Measurements from ENCODE around the gene LEKR1.
"Not testable (repeated sequence)": the region's sequence is repeated elsewhere in the genome, so short reads cannot be mapped to it uniquely, and the experiment has no call there.

LEKR1 gene

DNA sequence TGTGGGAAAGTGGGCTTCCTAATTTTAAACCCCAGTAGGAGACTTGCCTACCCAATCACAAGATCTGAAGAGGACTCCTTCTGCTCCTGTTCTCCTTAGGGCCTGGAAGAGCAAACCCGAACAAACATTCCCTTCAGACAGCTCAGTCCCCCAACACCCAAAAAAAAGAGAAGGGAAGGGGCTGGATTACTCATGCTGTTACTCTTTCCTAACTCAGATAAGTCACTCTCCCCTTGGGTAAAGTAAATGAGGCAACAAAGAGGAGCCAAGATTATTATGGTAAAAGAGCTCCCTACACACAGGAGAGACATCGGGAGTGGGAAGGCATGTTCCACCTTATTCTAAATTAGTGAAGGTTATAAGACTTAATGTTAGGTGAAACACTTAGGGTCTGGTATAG, 18.1 kb upstream of the LEKR1 start:
- no peak for DNase-seq (ENCODE audit: low read depth)

DNA sequence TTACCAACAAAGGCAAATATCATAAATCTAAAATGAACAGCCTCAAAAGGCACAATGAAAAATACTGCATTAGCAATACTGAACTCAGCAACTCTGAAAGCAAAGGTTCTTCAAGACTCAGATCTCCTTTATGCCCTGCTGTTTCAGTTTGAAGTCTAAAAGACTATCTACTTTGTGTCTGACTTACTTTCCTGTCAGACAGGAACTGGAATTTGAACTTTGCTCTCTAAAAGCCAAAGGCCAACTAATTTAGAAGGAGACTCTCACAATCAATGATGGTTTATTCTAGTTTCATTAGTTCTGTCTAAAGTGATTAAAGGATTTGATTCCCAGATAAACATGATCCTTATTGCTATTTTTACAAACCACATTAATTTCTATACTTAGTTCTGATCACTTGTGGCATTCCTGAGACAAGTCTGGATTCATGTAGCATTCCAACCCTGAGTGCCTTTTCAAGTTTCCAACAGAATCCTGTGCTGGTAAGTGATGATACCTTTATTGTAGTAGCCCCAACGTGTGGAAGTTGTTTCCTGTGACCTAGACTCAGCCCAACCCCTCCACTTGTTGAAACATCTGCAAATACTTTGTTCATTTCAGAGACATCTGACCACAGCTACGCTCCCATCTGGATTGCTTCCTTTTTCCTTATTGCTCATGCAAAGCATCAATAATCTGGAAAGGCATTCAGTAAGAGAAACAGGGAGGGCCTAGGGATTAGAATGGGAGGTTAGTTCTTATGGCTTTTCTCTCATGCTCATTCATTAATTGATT, 14.9 kb upstream of the LEKR1 start:
- DNase-seq (ENCODE audit: low read depth): no peak

DNA sequence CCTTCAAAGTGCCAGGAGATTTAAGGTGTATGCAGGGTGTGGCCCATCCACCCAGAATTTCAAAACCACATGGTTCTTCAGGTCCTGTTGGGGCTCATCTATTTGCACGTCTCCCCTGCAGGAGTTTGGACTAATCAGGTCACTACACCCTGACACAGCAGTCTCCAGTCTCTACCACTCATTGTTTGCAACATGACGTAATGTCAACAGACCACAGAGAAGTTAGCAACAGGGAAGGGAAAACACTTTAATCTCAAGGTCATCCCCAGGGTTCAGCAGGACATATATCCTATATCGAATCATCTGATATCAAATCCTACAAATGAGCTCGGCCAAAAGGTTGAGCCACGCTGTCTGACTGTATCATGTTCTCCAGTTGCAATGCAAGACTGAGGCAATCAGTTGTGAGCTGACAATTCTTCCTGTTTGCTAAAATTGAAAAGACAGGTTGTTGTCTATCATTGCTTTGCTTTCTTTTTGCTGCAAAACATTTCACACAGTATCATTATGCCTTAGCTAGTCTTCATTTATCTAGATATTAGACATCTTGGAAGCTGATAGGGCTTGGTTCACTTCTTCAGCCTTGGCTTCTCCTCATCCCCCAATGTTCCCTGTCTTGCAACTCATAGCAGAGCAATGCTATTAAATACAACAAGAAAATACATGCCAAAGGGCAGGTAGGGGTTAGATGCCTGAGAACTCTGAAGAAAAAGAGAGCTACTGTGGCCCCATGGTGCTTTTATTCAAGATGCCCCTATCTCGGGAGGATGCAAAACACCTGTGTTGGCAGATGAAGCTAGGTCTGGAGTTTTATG, 13.4 kb upstream of the LEKR1 start:
- DNase-seq (ENCODE audit: low read depth): no peak

DNA sequence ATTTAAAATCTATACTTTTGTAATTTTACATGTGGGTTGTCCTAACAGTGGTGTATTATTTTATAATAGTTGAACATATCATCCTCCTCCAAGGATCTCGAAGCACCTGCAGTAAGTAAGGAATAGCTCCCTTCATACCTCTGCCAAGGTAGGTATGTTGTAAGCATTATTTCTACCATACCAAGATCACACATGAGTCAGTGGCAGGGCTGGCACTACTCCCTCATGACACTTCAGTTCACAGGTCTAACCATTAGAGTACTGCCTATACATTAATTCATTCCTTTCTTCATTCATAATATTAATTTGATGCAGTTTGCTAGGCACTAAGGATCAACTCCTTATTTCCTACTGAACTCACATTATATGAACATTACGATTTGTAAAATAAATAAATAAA, 11.9 kb upstream of the LEKR1 start:
- no peak for DNase-seq (ENCODE audit: low read depth)

DNA sequence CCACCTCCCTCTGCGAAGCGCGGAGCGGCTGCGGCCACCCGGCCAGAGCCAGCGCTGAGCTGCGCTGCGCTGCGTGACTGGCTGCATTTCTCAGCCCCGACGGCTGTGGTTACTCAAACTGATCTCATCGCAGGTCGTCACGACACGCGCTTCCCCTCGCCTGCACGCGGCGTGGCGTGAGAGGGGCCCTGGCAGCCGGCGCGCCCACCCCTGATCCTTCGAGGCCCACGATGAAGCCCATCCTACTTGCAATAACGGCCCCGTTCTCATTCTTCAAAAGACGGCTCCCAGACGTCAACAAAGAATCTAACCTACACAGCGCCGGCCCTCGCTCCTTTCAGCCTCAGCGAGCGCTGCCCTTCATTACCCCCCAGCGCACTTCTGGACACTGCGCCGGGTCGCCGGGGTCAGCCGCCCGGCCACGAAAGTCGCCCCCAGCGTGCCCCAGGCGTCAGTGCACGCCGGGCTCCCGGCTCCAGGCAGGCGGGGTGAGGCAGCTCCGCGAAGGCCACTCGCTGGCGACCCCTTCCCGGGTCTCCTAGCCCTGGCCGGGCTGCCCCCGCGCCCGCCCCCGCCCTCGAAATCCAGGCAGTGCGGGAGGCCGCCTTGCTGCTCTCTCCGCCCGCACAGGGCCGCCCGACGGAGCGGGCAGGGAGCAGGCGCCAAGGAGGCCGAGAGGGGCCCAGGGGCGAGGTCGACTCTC, 9.9 kb upstream of the LEKR1 start:
- DNase-seq (ENCODE audit: low read depth): no peak

DNA sequence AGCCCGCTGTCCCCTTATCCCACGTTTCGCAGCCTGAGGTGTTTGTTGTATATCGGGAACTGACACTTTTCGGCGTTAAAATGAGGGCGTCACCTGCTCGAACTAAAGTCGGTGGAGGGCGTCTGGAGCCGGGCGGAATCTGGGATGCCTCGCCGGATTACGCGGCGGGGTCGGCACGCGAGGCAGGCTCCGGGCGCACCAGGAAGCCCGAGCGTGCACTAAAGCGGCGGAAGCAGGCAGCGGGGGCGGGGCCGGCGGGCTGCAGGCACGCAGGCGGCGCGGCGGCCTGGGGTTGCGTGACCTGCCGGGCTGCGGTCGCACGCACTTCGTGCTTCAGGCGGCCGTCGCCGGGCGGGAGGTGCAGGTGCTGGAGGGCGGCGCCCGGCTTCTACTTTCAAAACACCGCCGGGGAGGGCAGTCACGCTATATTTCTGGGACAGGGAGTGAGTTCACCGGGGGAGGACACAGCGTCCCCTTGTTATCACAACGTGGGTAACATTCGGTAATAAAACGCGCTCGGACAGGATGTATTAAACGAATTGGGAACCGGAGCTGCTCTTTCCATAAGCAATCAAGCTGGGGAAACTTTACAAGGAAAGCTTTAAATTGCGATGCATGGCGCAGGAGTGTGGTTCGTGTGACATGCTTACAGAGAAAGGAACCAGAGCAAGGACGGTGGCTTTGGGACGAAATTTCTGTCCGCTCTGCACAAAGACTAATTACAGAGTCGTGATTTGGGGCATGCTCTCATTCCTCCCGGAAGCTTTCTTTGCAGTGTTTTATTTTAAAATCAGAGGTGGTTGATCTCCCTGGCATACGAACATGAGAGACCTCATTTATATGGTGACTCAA, 9.1 kb upstream of the LEKR1 start:
- DNase-seq (ENCODE audit: low read depth): peak; percentile 67

DNA sequence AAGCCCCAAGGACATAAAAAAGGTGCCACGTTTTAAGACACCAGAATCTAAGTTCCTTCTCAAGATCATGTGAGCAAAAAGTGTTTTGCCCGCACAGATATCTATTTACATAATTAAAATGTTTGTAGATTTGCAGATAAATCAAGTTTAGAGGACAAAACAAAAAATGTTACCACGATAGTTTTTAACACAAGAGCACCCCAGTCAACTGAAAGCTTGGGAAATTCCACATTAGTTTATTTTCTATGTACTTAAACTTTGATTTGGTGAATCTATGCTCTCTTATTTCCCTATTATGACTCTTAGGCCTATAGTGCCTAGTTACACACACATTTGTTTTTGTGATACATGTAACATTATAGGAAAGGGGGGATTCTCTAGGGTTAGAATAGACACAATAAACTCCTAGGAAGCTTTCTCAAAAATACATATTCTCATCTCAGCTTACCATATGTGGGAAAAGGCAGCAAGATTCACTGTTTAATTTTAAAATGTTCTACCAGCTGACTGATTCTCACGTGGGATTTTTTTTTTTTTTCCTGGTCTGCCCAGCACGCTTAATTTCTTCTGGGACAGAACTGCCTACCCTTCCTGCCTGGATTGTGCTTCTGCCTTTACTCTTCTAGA, 8.4 kb upstream of the LEKR1 start:
- no peak for DNase-seq (ENCODE audit: low read depth)

DNA sequence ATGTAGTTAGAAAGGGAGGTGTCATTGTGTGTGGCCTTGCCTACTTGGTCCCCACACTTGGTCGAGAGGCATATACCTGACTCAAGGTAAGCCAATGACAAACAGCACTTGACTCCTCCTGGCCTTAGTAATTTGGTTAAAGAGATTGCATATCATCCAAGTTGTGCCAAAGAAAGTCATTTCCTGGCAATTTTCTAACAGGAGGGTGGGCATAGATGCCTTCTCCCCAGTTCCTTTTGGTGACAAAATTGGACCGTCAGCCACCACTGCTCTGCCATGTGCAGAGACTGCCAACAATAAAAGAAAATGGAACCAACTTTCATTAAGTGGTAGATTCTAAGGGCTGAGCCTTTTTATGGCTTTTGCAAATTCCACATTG, 7.9 kb upstream of the LEKR1 start:
- DNase-seq (ENCODE audit: low read depth): no peak

DNA sequence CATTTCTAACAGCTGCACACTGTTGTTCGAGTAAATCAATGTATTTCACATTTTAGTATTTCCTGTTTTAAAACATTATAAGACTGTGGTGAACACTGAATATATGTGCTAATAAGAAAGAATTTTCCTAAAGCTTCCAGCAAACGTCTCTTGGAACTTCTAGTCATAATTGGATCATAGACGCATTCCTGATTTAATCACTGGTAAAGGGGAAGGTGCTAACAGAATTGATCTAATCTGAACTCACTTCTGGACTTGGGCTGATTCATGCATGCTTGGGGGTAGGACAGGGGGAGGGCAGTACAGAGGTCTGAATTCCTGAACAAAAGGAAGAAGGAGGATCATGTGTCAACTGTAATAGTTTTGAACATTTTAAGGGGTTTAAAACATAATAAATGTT, 7.3 kb upstream of the LEKR1 start:
- no peak for DNase-seq (ENCODE audit: low read depth)

DNA sequence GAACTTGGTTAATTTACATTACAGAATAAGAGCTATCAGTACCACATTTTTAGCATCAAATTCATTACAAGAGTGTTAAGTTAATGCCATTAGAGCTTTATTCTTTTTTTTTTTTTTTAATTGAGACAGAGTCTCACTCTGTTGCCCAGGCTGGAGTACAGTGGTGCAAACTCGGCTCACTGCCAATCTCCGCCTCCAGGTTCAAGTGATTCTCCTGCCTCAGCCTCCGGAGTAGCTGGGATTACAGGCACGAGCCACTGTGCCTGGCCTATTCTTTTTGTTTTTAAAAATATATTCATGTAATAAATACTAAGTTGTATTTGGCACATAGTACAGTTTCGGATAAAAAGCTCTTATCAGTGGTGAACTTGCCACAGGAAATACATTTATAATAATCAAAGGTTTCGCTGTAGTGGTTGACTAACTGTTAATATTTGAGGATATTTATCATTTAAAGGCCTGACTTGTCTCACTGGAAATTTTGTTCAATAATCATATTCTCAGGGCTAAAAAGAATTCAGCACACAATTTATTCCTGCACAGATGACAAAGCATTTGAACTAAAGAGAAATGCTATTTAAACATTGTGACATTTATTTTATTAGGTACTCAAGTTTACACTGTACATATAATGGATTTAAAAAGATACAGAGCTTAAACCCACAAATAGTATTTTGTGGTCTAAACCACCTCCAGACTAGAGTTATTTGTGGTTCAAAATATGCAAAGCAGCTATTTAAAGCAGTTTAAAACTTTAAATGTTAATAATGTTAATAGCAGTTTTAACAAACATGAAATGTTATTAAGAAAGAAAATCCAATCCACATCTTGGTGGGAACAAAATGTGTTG, 6.1 kb upstream of the LEKR1 start:
- DNase-seq (ENCODE audit: low read depth): no peak

DNA sequence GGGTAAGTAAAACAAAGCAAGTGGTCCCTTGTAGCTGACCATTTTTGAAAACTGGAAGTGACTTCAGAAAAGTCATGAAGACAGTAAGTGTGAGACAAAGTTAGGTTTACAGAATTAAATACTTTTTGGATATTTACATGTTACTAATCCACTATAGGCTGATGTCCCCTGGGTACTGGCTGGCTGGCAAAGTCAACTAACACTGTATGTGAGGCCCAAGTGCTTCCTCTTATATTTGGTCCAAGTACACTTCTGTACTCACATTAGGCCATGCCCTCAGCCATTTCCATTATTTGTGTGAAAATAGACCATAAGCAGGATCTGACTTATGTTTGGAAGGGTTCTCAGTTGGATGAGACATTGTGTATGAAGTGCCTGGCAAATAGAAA, 5.5 kb upstream of the LEKR1 start:
- DNase-seq (ENCODE audit: low read depth): no peak

DNA sequence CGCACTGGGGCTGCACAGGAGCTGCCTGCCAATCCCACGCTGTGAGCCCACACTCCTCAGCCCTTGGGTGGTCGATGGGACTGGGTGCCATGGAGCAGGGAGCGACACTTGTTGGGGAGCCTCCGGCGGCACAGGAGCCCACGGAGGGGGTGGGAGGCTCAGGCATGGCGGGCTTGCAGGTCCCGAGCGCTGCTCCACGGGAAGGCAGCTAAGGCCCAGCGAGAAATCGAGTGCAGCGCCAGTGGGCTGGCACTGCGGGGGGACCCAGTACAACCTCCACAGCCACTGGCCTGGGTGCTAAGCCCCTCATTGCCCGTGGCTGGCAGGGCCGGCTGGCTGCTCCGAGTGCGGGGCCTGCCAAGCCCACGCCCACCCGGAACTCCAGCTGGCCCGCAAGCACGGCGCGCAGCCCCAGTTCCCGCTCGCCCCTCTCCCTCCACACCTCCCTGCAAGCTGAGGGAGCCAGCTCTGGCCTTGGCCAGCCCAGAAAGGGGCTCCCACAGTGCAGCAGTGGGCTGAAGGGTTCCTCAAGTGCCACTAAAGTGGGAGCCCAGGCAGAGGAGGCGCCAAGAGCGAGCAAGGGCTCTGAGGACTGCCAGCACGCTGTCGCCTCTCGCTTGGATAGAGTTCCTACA, 3.4 kb upstream of the LEKR1 start:
- DNase-seq (ENCODE audit: low read depth): not testable (repeated sequence)

DNA sequence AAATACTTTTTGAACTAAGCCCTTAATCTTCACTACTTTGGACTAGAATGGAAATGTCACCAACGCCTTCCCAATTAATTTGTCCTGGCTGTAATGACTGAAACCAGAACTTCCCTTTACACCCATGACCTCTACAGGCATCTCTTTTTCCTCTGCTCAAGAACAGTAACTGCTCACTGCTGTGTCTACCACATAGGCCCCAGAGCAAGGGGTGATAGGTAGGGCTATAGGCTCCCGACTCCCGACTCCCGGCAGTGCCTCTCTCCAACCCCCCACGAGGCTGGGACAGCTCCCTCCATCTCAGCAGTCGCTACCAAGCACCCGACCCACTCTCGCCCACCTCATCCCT, 384 bp upstream of the LEKR1 start:
- no peak for DNase-seq (ENCODE audit: low read depth)

DNA sequence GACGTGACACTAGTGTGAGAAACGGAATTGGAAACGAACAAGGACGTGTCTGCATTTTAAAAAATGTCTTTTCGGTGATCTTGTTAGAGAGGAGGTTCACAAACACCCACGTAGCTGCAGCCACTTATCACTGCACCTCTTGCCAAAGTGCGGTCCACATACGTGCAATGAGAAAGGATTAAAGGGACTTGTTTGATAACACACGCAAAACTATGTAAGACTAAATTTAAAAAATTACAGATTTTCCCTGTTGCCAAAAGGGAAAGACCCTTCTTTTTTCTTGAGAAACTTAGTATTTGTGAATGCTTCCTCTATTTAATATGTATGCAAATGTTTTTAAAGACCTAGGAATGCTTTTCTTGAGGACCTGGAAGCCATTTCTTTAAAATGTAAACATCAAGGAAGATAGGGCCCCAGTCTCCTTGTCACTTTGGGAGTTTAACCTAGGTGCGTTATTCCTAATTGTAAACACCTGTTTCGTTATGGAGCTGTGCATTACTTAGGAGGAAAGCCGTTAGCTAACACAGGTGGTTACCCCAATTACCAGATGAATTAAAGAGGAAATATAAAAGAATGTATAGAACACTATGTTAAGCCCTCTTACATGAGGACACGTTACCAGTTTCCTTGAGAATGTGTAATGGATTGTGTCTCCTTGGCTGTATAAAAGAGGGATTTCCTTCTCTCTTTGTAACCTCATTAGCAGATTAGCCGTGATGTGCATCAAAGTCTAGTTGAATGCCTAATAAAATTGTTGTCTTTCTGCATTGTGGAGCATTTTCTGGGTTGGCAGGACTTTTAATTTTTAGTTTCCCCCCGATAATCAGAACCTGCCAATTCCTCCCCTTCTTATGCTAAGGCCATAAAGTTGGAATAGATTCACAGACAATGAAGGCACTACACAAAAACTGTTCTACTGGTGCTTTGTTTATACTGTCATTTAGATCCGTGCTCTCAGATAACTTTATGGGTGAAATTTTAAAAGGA, 1.0 kb downstream of the LEKR1 start:
- DNase-seq (ENCODE audit: low read depth): no peak

DNA sequence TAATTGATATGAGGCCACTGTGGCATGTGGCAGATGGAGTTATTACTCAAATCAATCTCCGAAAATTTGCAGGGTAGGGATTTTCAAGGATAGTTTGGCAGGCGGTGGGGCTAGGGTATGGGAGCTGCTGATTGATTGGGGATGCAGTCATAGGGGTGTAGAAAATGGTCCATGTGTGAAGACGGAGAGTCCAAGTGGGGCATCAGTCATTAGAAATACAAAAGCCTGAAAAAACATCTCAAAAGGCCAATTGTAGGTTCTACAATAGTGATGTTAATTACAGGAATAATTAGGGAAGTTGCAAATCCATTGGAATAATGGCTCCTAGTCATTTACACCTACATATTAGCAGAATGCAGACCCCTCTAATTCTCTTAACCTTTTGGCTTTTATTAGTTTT, 4.9 kb downstream of the LEKR1 start:
- no peak for DNase-seq (ENCODE audit: low read depth)

DNA sequence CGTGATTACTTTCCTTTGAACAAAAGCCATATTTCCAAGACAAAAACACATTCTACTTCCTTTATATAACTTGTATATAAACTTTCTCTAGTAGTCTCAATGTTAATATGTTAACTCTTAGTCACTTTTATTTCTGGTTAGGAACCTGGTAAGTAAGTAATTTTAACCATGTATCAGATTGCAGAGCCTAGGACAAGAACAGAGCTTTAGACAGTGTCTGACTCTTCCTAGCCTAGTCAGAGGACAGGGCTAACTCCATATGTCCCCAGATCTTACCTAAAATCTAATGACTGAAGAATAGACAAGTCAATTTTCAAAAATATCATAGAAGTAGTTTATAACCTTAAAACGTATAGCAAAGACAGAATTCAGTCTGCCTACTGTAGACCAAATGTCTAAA, 8.3 kb downstream of the LEKR1 start:
- DNase-seq (ENCODE audit: low read depth): no peak

DNA sequence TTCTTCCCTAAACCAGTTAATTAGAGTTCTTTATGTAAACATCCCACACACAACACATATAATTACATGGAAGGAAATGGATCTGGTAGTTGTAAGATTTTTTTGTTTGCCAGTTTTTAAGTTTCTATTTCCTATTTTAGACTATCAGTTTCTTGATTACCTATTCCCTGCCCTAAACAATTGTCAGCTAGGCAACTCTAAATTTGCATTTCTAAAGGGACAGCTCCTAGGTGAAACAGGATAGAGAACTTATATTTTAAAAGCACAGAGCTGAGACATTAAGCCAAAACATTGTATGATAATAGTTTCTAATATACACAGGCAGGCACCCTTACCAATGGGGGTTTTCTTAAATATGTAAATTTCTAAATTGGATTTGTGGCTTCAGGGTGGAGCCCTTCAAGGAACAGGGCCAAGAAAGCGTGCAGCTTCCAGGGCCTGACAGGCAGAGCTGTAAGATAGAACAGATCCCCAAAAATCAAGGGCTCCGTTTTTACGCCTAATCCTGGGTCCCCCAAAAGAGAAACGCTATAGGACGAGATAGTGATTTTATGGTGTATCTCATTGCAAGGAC, 8.9 kb downstream of the LEKR1 start:
- no peak for DNase-seq (ENCODE audit: low read depth)

DNA sequence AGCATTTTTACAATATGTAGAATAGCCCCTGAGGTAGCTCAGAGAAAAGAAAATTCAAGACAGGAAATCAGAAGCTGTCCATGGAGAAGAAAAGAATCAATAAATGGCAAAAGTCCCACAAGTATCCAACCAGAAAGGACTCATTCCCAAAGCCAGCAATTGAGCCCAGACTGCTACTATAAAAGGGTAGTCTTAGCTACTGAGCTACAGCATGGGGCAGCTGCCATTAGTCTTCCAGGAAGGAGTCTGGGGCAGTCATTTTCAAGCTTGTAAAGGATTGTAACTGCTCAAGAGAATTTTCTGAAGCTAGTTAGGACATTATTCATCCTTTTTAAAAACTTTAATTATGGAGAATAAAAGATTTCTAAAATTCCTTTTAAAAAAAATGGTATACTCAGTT, 10.5 kb downstream of the LEKR1 start:
- DNase-seq (ENCODE audit: low read depth): no peak

DNA sequence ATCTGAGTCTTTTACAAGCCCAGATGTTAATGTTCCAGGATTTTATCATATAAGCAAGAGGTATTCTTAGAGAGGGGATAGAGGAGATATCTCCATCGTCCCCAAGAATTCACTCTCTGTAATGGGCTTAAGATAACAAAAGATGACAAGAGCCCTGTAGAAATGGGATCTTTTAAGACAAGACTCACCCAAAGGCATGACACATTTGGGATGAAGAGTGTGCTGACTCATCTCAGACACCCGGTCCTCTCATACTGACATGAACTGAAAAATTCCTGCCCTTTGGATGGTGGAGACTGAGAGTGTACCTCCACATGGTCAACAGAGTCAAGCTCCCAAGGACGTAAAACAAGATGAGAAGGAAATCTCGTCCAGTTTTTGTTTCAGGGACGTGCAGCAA, 11.0 kb downstream of the LEKR1 start:
- no peak for DNase-seq (ENCODE audit: low read depth)
